Activated CD8-positive, alpha-beta memory T cell treated with anti-CD3 and anti-CD28 coated beads, Interleukin-2, amount 50 U/mL, for 1 hour (primary cell): ENCODE results near the gene SHISA5.
"Not testable (repeated sequence)": the region's sequence is repeated elsewhere in the genome, so short reads cannot be mapped to it uniquely, and the experiment has no call there.

ENCODE experiments used
- DNase-seq: peaks from one replicate; pipeline ENCODE4 v3.0.0-alpha.2; 2020; ENCODE audit errors: extremely low read depth

SHISA5 gene

DNA sequence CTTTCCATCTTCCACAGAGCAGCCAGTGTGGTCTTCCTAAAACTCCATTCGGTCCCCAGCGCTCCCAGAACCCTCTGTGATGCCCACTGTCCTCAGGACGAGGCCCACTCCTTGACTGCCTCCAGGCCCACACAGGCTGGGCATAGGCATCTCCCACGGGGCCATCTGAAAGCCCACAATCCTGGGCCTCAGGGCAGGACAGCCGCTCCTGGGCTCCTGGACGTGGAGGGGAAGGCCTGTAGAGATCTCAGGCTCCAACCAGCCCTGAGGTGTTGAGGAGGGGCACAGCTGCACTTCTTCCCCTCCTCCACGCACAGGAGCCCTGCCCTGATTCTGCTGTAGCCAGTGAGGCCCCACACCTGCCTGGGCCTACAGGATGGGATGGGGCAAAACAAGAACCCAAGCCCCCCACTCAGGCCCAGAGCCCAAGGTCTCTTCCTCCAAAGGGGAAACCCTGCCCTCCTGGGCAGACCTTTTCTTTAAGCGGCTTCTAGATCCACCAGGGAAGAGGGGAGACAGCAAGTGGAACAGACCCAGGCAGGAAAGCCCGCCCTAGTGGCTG, 25.9 kb downstream of the SHISA5 start:
- DNase-seq: no peak

DNA sequence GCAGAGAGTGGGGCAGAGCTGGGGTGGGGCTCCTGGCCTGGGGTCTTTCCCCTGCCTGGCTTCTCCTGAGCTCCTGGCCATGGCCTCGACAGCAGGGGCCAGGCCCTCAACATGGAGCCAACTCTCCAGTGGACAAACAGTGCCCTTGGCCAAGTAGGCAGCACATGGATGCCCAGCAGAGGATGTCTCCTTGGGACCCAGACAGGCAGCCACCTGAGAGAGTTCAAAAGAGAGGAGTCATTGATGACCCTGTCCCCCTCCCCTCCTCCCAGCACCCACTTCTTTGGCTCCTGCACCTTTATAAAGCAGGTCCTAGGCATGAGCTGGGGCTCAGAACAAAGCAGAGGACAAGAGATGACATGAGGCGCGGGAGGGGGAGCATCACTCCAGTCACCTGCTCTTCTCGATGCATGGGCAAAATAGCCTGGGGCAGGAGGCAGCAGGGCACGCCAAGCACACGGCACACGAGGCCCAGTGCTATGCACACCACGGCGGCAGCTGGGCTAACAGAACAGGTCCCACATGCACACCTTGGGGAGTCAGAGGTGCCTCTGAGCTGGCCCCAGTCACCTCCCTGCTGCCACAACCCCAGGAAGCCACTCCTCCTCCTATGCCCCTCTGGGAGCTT, 27.4 kb downstream of the SHISA5 start:
- no peak for DNase-seq

DNA sequence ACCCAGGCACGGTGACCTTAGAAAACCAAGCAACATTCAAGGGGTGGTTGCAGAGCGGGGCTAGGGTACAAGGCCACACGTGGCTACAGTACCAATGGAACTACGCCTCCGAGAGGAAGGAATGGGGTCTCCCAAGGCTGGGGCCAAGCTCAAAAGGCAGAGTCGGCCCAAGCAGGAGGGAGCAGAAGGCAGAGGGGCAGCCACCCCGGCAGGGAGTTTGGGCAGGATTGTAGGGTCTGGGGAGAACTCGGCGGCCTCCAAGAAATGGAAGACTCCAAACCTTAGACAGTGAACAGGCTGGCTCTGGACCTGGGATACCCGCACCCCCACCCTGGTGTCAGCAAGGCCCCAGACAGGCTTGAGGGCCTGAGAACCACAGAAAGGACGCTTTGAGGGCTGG, 28.8 kb downstream of the SHISA5 start:
- DNase-seq: no peak

DNA sequence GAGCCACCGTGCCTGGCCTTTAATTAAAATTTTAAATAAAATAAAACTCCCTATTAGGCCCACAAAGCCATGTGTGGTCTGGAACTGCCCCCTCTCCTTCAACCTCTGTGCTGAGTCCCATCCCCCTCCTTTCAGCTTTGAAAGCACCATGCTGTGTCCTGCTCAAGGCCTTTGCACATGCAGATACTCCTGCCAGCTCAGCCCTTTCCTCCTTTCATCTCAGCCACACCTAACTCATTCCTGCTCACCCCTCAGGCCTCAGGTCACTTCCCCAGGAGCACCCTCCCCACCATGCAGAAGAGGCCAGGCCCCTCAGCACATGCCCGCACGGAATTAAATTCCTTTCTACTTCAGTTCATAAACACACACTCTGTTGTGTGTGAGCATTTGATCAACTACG, 29.4 kb downstream of the SHISA5 start:
- DNase-seq: no peak

DNA sequence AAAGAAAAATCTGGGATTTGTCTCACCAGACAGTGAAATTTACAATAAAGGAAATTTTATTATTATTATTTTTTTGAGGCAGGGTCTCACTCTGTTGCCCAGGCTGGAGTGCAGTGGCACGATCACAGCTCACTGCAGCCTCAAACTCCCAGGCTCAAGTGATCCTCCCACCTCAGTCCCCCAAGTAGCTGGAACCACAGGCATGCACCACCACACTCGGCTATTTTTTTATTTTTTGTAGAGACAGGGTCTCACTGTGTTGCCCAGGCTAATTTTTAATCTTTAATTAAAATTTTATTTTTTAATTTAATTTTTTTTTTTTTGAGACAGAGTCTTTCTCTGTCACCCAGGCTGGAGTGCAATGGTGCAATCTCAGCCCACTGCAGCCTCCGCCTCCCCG, 29.9 kb downstream of the SHISA5 start:
- not testable (repeated sequence) for DNase-seq

DNA sequence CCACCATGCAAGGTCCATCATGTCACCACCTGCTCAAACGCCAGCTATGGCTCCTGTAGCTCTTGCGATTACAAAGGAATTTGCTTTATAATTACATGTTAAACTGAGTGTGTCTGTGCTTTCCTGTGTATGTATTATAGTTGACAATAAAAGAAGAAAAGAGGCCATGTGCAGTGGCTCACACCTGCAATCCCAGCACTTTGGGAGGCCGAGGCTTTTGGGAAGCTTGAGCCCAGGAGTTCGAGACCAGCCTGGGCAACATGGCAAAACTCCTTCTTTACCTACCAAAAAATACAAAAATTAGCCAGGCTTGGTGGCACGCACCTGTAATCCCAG, 30.4 kb downstream of the SHISA5 start:
- no peak for DNase-seq

DNA sequence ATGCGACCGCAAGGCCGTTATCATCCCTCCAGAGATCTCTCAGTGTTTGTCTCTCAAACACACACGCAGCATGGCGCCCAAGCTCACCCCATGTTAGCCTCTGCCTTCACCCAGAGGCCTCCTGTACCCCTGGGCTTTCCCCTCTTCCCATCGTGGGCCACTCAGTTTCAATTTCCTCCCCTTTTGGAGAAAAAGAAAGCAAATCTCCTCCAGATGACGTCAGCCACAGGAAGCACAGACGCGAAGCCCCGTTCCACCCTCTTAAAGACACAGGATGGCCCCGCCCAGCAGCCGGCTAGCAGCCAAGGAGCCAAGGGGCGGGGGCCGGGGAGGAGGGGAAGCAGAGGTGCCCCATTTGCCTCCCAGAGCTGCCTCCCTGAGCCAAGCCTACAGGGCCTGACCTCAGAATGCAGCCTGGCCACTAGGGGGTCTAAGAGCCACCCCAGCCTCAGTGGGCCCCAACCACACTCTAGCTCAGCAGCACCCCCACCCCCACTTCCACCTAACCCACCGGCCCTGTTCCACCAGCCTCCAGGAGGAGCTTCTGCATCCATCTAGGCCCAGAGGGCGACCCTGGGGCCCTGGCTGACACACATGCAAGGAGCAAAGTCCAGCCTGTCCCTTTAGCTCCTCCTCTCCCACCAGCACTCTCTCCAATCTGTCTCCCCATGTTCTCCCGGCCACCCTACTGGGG, 30.9 kb downstream of the SHISA5 start:
- DNase-seq: peak; percentile 91

DNA sequence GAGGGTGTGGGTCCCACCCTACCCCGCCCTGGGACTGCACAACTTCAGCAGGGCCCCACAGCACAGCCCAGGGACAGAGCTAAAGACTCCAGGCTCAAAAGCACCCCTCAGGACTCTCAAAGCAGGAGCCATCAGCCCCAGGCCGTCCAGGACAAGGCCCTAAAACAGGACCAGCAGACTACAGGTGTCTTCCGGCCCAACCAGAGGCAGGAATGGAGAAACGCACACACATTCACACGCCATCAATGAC, 31.4 kb downstream of the SHISA5 start:
- no peak for DNase-seq

DNA sequence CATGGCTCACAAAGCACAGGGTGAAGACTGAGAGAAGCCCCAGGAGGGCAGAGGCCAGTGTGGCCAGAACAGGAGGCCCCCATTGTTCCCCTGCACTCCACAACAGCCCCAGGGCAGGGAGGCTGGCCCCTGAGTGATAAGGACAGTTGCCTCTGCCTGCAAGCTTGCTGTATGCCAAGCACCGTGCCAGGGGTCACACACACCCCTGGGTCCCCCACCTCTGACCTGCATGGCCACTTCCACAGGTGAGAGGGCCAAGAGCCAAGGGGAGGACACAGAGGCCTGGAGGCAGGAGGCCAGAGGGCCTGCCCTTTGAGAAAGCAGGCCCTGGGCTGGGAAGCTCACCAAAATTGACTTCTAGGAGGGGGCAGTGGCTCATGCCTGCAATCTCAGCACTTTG, 33.7 kb downstream of the SHISA5 start:
- no peak for DNase-seq

DNA sequence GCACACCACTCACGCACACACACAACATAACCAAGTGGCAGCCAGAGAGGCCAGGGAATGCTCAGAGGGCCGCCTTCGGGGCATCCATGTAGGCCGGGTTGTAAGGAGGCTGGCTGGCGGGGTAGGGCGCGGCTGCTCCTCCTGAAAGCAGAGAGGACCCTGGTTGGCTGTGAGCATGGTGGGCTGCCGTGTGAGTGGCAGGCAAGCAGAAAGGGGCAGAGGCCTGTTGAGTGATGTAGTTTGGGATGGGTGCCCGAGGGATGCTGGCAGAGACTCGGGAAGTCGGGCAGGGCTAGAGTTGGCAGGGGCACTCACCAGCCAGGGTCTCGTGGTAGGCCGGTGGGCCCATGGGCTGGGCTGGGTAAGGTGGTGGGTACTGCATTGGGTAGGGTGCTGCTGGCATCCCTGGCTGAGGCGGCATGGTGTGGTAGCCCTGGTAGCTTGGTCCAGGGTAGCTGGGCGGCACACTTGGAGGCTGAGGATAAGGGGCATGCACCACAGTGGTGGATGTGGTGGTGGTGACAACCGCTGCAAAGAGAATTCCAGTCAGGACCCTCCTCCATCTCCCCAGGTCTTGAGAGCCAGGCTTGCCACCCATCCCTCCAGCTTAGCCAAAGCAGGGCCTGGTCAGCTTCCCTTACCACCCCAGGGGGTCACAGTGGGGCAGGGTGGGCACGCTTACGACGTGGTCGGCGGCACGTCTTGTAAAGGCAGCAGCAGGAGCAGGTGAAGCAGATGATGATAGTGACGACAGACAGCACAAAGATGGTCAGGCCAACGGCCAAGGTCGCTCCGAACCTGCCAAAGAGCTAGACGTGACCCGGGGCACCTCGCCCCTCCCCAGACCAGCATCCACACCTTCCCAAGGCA, 34.7 kb downstream of the SHISA5 start:
- no peak for DNase-seq

DNA sequence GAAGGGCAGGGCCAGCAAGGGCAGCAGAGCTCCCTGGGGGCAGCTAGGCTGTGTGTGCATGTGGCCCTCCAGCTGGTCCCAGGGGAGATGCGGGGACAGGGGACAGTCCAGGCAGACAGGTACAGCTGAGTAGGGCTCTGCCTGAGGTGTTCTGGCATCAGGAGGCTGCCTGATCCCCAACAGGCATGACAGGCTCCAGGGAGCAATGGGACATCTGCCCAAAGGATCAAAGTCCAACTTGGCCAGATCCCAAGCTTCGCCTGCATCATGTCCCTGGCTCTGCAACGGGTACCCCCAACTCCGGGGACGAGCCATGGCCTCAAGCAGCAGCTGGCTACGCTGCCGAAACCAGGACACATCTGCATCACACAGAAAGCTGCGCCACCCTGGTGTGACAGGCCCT, 35.6 kb downstream of the SHISA5 start:
- DNase-seq: no peak

DNA sequence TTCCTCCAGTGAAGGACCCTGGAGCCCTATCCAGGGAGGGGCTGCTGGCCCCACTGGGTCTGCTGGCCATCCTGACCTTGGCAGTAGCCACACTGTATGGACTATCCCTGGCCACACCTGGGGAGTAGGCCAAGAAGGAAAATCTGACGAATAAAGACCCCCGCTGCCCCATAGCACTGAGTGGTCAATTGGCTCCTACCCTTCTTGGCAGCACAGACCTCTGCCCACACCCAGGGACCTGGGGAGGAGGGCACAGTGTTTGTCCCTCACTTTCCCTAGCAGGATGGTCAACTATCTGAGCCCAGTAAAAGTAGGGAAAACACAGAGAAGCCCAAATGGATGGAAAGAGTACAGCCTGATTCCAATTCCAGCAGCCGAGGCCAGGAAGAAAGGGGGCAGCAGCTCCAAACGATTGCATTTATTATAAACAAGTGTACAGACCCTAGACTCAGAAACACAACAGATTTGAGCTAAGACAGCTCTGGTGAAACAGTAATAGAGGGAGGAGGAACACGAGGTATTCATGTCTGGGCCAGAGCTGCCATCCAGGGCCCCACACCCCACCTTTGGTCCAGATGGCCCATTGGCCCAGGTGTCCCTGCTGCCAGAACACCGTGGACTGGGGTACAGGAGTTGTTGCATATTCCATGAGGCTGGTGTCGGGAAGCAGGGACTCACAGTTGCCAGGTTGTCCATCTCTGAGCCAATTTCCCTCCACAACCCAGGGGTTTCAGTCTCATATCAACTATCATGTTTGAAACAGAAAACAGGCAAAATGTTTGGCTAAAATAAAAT, 36.3 kb downstream of the SHISA5 start:
- DNase-seq: no peak

DNA sequence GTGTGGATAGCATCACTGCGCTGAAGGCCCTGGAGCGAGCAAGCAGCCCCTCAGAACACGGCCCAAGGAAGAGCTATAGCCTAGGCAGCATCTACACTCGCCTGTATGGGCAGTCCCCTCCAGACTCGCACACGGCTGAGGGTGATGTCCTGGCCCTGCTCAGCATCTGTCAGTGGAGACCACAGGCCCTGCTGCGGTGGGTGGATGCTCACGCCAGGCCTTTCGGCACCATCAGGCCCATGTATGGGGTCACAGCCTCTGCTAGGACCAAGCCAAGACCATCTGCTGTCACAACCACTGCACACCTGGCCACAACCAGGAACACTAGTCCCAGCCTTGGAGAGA, 36.9 kb downstream of the SHISA5 start:
- DNase-seq: no peak

DNA sequence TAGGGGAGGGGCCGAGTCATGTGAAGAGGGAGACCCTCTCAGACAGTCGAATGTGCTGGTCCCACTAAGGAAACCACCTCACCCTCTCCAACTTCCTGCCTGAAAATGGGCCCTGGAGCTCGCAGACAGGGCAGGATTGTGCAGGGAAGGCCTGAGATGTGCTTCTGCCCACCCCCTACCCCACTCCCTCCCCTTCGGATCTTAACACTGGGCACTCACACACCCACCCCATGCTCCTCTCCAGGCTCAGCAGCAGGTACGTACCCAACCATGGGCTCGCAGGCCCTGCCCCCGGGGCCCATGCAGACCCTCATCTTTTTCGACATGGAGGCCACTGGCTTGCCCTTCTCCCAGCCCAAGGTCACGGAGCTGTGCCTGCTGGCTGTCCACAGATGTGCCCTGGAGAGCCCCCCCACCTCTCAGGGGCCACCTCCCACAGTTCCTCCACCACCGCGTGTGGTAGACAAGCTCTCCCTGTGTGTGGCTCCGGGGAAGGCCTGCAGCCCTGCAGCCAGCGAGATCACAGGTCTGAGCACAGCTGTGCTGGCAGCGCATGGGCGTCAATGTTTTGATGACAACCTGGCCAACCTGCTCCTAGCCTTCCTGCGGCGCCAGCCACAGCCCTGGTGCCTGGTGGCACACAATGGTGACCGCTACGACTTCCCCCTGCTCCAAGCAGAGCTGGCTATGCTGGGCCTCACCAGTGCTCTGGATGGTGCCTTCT, 37.4 kb downstream of the SHISA5 start:
- no peak for DNase-seq

DNA sequence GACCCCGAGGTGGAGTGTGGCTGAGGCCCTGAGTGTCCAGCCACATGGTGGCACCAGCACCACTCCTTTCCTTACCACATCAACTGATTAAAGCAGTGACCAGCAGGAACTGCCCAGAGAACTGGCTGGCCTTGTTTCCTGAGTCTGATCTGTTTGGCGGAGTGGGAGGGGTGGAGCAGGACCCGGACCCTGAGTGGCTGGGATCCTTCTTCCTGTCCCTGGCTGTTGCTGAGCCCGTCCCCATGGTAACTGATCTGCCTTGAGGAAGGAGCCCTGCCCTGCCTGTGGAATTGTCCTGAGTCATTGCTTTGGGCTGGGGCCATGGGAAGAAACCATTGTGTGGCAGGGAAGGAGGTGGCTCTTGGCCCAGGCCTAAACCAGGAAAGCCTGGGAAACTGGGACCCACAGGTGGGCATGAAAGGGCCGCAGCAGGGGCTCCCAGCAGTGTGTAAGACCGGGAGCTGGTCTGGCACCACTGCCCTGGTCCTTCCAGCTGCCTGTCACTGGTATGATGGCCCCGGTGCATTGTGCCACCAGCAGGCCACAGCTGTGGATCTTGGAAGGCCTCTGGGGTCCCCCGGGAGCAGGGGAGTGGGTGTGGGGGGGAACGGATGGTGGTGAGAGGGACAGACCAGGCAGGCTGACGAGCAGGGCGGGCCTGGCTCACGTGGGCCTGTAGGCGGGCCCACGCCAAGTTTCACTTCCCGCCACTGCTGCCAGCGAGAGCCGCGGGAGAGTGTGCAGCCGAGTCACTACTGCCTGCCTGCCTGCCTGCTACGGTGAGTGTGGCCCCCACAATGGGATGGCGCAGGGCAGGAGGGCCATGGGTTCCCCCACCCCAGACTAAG, 38.2 kb downstream of the SHISA5 start:
- DNase-seq: no peak

DNA sequence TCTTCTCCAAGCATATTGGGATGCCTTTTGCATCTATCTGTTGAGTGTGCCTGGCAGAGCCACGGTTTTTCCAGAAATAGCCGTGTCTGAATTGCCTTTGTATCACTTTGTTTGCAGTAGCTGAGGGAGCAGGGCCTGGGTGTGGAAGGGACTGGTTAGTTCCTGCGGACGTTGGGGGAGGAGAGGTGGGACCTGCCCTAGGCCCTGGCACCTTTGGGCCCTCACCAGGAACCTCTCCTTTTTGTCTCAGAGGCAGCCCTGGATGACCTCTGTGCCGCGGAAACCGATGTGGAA, 38.8 kb downstream of the SHISA5 start:
- no peak for DNase-seq

DNA sequence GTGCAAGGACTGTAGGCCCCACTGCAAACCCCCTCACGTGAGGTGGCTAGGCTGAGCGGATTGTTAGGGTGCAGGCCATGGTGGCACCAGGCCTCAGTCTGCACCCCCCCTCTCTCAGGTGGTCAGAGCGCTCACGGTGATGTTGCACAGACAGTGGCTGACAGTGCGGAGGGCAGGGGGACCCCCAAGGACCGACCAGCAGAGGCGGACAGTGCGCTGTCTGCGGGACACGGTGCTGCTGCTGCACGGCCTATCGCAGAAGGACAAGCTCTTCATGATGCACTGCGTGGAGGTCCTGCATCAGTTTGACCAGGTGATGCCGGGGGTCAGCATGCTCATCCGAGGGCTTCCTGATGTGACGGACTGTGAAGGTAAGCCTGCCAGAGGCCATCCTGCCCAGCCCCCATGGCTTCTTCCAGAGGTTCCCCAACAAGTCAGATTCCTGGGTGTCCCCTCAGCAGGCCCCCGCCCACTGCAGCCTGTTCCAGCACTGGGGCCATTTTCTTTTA, 39.2 kb downstream of the SHISA5 start:
- no peak for DNase-seq

DNA sequence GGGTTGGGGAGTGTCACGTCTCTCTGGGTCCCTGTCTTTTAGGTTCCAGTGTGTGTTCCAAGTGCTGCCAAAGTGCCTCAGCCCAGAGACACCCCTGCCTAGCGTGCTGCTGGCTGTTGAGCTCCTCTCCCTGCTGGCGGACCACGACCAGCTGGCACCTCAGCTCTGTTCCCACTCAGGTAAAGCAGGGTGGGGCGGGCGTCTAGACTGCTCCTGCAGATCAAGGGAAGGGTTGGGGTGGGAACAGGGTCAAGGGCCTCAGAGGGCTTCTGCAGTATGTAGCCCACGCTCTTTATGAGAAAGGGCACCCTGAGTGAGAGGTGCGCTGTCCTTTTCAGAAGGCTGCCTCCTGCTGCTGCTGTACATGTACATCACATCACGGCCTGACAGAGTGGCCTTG, 40.3 kb downstream of the SHISA5 start:
- no peak for DNase-seq

DNA sequence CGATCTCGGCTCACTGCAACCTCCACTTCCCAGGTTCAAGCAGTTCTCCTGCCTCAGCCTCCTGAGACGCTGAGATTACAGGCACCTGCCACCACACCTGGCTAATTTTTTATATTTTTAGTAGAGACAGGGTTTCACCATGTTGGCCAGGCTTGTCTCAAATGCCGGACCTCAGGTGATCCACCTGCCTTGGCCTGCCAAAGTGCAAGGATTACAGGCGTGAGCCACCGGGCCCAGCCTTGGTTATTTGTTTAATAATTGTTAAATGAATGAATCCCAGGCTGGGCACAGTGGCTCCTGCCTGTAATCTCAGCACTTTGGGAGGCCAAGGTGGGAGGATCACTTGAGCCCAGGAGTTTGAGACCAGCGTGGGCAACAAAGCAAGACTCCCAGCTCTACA, 42.2 kb downstream of the SHISA5 start:
- DNase-seq: not testable (repeated sequence)

DNA sequence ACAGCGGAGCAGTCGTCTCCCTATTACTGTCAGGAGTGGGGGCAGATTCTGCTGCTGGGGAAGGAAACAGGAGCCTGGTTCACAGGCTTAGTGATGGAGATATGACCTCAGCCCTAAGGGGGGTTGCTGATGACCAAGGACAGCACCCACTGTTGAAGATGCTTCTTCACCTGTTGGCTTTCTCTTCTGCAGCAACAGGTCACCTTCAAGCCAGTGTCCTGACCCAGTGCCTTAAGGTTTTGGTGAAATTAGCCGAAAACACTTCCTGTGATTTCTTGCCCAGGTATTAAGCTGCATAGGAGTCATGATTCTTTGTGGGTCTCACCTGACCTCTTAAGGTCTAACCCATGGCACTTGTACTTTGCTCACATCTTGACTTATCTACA, 43.5 kb downstream of the SHISA5 start:
- DNase-seq: no peak
